MCF 10A (cell line): ENCODE data around the gene IFT122. TPM values are rescaled to one million over a fixed set of nuclear protein-coding genes. Genes with fewer than 3 reads are reported as not detected.

Experiments
- BruUV-seq: library from RNA; stranded (reverse); fragments of 400-500 nt; replicated peaks from 2 replicates; lab custom pipeline; 2021; lab: Mats Ljungman, UMichigan
- CTCF ChIA-PET: fragments of 300-600 bp; sonication (Branson Sonifier 250); formaldehyde crosslinking; extraction: SDS; loops from one replicate; lab custom pipeline; 2021; ENCODE audit warnings: antibody characterized with exemption, inconsistent platforms; lab: Yijun Ruan, JAX
- POLR2A ChIA-PET: fragments of 300-600, 350-650 bp; sonication (Branson Sonifier 250); formaldehyde crosslinking; extraction: SDS; loops from one replicate; lab custom pipeline; 2020; ENCODE audit warnings: antibody characterized with exemption, inconsistent platforms; lab: Yijun Ruan, JAX
- DNase-seq: peaks from one replicate; pipeline ENCODE4 v3.0.0-alpha.2; 2018; ENCODE audit not compliant: unreplicated experiment
- H3K27ac Mint-ChIP-seq: one replicate; pipeline ENCODE4 v1.8.0; 2022; ENCODE audit warnings: mild to moderate bottlenecking, low read depth, mixed read lengths; ENCODE audit not compliant: unreplicated experiment
- H3K27me3 Mint-ChIP-seq: one replicate; pipeline ENCODE4 v1.8.0; 2022; ENCODE audit warnings: mixed read lengths; ENCODE audit not compliant: insufficient read depth, unreplicated experiment
- H3K36me3 Mint-ChIP-seq: one replicate; pipeline ENCODE4 v1.8.0; 2022; ENCODE audit warnings: mild to moderate bottlenecking, moderate library complexity, mixed read lengths; ENCODE audit not compliant: insufficient read depth, unreplicated experiment
- H3K4me1 Mint-ChIP-seq: one replicate; pipeline ENCODE4 v1.8.0; 2022; ENCODE audit warnings: mixed read lengths; ENCODE audit not compliant: insufficient read depth, unreplicated experiment
- H3K4me3 Mint-ChIP-seq: one replicate; pipeline ENCODE4 v1.8.0; 2022; ENCODE audit warnings: mild to moderate bottlenecking, moderate library complexity, mixed read lengths; ENCODE audit not compliant: unreplicated experiment
- H3K9me3 Mint-ChIP-seq: one replicate; pipeline ENCODE4 v1.8.0; 2022; ENCODE audit warnings: mixed read lengths; ENCODE audit not compliant: unreplicated experiment
- intact Hi-C: fragments of 100-400 bp; cut with micrococcal nuclease; formaldehyde crosslinking; loops from 2 replicates; pipeline ENCODE4 v1.14.1; 2022
- total RNA-seq: library from RNA; stranded (reverse); gene quantifications from 2 replicates; pipeline ENCODE4 v1.2.3, GENCODE V29; 2022
- TF ChIP-seq, protein P1 (sequence below): fragments of 200-600 bp; IDR thresholded peaks from one replicate; pipeline ENCODE4 v1.8.0; 2022; ENCODE audit warnings: antibody characterized with exemption, mild to moderate bottlenecking; ENCODE audit not compliant: unreplicated experiment

Gene IFT122
- total RNA-seq, 1 experiment from 2014 or later = 21.0 TPM

- BruUV-seq = no TSS peak
- ChIA-PET POLR2A (interaction anchor here (0.6 kb wide), 1 partner anchor 405 kb away, joined by 3 read pairs; no protein-coding TSS in a partner anchor), CTCF (interaction anchor here (0.6 to 0.8 kb wide), 2 partner anchors 131 to 506 kb away, joined by 3 to 4 read pairs; no protein-coding TSS in a partner anchor)
- intact Hi-C loops = no loop called here
- H3K4me3 Mint-ChIP-seq = no peak overlapping the region
- H3K36me3 Mint-ChIP-seq = peaks cover 27% of the 10 kb centered on the region
- no peaks in the 10 kb centered on the region for H3K4me1 Mint-ChIP-seq
- TF ChIP-seq, protein P1, sequence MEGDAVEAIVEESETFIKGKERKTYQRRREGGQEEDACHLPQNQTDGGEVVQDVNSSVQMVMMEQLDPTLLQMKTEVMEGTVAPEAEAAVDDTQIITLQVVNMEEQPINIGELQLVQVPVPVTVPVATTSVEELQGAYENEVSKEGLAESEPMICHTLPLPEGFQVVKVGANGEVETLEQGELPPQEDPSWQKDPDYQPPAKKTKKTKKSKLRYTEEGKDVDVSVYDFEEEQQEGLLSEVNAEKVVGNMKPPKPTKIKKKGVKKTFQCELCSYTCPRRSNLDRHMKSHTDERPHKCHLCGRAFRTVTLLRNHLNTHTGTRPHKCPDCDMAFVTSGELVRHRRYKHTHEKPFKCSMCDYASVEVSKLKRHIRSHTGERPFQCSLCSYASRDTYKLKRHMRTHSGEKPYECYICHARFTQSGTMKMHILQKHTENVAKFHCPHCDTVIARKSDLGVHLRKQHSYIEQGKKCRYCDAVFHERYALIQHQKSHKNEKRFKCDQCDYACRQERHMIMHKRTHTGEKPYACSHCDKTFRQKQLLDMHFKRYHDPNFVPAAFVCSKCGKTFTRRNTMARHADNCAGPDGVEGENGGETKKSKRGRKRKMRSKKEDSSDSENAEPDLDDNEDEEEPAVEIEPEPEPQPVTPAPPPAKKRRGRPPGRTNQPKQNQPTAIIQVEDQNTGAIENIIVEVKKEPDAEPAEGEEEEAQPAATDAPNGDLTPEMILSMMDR = no peak
- H3K9me3 Mint-ChIP-seq = no peaks in the 10 kb centered on the region
- H3K27ac Mint-ChIP-seq = no peak overlapping the region
- DNase-seq = no peak
- no peaks in the 10 kb centered on the region for H3K27me3 Mint-ChIP-seq
Measured at GRCh38 chr3:129467932-129468331, 27.9 kb downstream of the IFT122 start.

GRCh38 chr3:129469026-129469425 lies 29.0 kb downstream of the IFT122 start:
- Mint-ChIP-seq H3K9me3 (no peaks in the 10 kb centered on the region), H3K36me3 (peaks cover 20% of the 10 kb centered on the region), H3K4me1 (no peaks in the 10 kb centered on the region), H3K27me3 (no peaks in the 10 kb centered on the region), H3K4me3 (no peak overlapping the region), H3K27ac (no peak overlapping the region)
- POLR2A ChIA-PET = interaction anchor here (0.6 to 1.4 kb wide), 4 partner anchors 12 to 211 kb away, joined by 3 to 9 read pairs (median 6); partner anchors contain the start of genes IFT122 and MBD4
- CTCF ChIA-PET = interaction anchor here (0.5 to 1.3 kb wide), 3 partner anchors 12 to 415 kb away, joined by 3 to 6 read pairs (median 4); no protein-coding TSS in a partner anchor
- no peak for DNase-seq
- TF ChIP-seq, protein P1 = no peak
- BruUV-seq = no TSS peak
- intact Hi-C loops = no loop called here

GRCh38 chr3:129470861-129471260 lies 30.8 kb downstream of the IFT122 start:
- no peaks in the 10 kb centered on the region for H3K27me3 Mint-ChIP-seq
- H3K4me3 Mint-ChIP-seq = no peak overlapping the region
- DNase-seq = no peak
- H3K9me3 Mint-ChIP-seq = no peaks in the 10 kb centered on the region
- BruUV-seq = no TSS peak
- CTCF ChIA-PET = interaction anchor here (0.6 to 1.7 kb wide), 4 partner anchors 11 to 501 kb away, joined by 4 to 5 read pairs (median 5); no protein-coding TSS in a partner anchor
- H3K4me1 Mint-ChIP-seq = no peaks in the 10 kb centered on the region
- POLR2A ChIA-PET = no interaction called here
- H3K36me3 Mint-ChIP-seq = peaks cover 15% of the 10 kb centered on the region
- TF ChIP-seq, protein P1 = no peak
- H3K27ac Mint-ChIP-seq = no peak overlapping the region
- intact Hi-C loops = no loop called here

GRCh38 chr3:129473067-129473768 lies 33.2 kb downstream of the IFT122 start:
- intact Hi-C loops = no loop called here
- ChIA-PET CTCF (interaction anchor here (0.7 to 1.3 kb wide), 2 partner anchors 13 to 17 kb away, joined by 3 to 4 read pairs; no protein-coding TSS in a partner anchor), POLR2A (interaction anchor here (0.7 to 2.6 kb wide), 4 partner anchors 12 to 311 kb away, joined by 3 to 6 read pairs (median 4); partner anchors contain the start of genes EFCAB12, IFT122 and MBD4)
- DNase-seq = no peak
- TF ChIP-seq, protein P1 = no peak
- no peak overlapping the region for H3K4me3 Mint-ChIP-seq
- no peak overlapping the region for H3K27ac Mint-ChIP-seq
- H3K9me3 Mint-ChIP-seq = no peaks in the 10 kb centered on the region
- H3K4me1 Mint-ChIP-seq = no peaks in the 10 kb centered on the region
- no TSS peak for BruUV-seq
- H3K27me3 Mint-ChIP-seq = no peaks in the 10 kb centered on the region
- H3K36me3 Mint-ChIP-seq = peaks cover 33% of the 10 kb centered on the region
